H1 (cell line): ENCODE data around the gene MTMR10. TPM values are rescaled to one million over a fixed set of nuclear protein-coding genes. Genes with fewer than 3 reads are reported as not detected.

Experiments
- CHD7 ChIP-seq: fragments of 300-600 bp; sonication (generic); IDR thresholded peaks from 2 replicates; pipeline ENCODE4 v1.7.1; 2012; ENCODE audit warnings: low read length, moderate library complexity, mild to moderate bottlenecking, inconsistent platforms; ENCODE audit not compliant: insufficient replicate concordance
- SAP30 ChIP-seq: fragments of 300-600 bp; sonication (generic); IDR thresholded peaks from 2 replicates; pipeline ENCODE4 v1.7.1; 2012; ENCODE audit warnings: low read length, moderate library complexity, mild to moderate bottlenecking, inconsistent platforms; ENCODE audit not compliant: insufficient read depth, insufficient replicate concordance
- polyA plus RNA-seq, 7 experiments: library from polyadenylated mRNA; depleted of rRNA in 3 of 7; stranded (reverse) in 5 of 7; unstranded in 2 of 7; fragments of >200 nt in 5 of 7; fragments of 200-250 nt in 2 of 7; gene quantifications; 1 replicate in 5 of 7; 2 replicates in 1 of 7; 4 replicates in 1 of 7; pipeline versions ENCODE4 v1.2.1 to v1.2.3, GENCODE V29; 2011 to 2013; ENCODE audit warnings: missing spikeins in 2 of 7, mixed read lengths in 2 of 7
- total RNA-seq: library from RNA; stranded (reverse); fragmentation: NEBNext Ultra II Directional; extraction: Animal tissue kit (Norgen Biotek cat#: 25700); gene quantifications from 2 replicates; pipeline ENCODE4 v1.2.1, GENCODE V29; 2021

MTMR10 gene
- total and polyA plus RNA-seq, 2 of the 8 experiments (the other 6 are each of a cell fraction or from before 2014, with no cell fraction given) = 3.8 to 13.1 TPM

- TF ChIP-seq SAP30 (no peak), CHD7 (no peak)
Observed at GRCh38 chr15:30939161-30939560, 52.3 kb downstream of the MTMR10 start (continued).
